GM18873 (cell line): ENCODE results near the gene TRERF1.
"Not testable (repeated sequence)": the region's sequence is repeated elsewhere in the genome, so short reads cannot be mapped to it uniquely, and the experiment has no call there.

Experiments used
- ATAC-seq: cut with Tn5 transposase; IDR thresholded peaks from one replicate; pipeline ENCODE4 v1.9.1; 2021; ENCODE audit warnings: mild to moderate bottlenecking, moderate library complexity, moderate number of reproducible peaks; ENCODE audit not compliant: unreplicated experiment, low FRiP score

The TRERF1 gene

GRCh38 chr6:42451333-42452170 lies at the start of gene TRERF1:
Gene TRERF1, minus strand, starts transcription at chr6:42451926. Its CDS starts 182,336 bp downstream, at chr6:42269590.
- ATAC-seq = no peak

GRCh38 chr6:42498473-42499128 lies 46.9 kb upstream of the TRERF1 start:
- ATAC-seq = no peak

- no peak for ATAC-seq
Observed at GRCh38 chr6:42493914-42494539, 42.3 kb upstream of the TRERF1 start.

GRCh38 chr6:42488129-42488528 lies 36.4 kb upstream of the TRERF1 start:
- no peak for ATAC-seq

- no peak for ATAC-seq
Observed at GRCh38 chr6:42484261-42484660, 32.5 kb upstream of the TRERF1 start.

GRCh38 chr6:42482174-42482573 lies 30.4 kb upstream of the TRERF1 start:
- no peak for ATAC-seq

GRCh38 chr6:42471714-42472113 lies 20.0 kb upstream of the TRERF1 start:
- ATAC-seq = no peak

- no peak for ATAC-seq
Observed at GRCh38 chr6:42471142-42471541, 19.4 kb upstream of the TRERF1 start.

- ATAC-seq = no peak
Observed at GRCh38 chr6:42468273-42468672, 16.5 kb upstream of the TRERF1 start.

GRCh38 chr6:42467651-42468050 lies 15.9 kb upstream of the TRERF1 start:
- ATAC-seq = no peak

- ATAC-seq = not testable (repeated sequence)
Observed at GRCh38 chr6:42466470-42466869, 14.7 kb upstream of the TRERF1 start.

- no peak for ATAC-seq
Observed at GRCh38 chr6:42462474-42462972, 10.8 kb upstream of the TRERF1 start.

GRCh38 chr6:42460883-42461282 lies 9.2 kb upstream of the TRERF1 start:
- ATAC-seq = no peak

GRCh38 chr6:42459888-42460287 lies 8.2 kb upstream of the TRERF1 start:
- ATAC-seq = no peak

GRCh38 chr6:42454428-42454791 lies 2.7 kb upstream of the TRERF1 start:
- ATAC-seq = no peak

- ATAC-seq = no peak
Observed at GRCh38 chr6:42453654-42454427, 2.1 kb upstream of the TRERF1 start.

GRCh38 chr6:42453031-42453653 lies 1.4 kb upstream of the TRERF1 start:
- ATAC-seq = peak; percentile 45

GRCh38 chr6:42452171-42453030 lies 675 bp upstream of the TRERF1 start:
- peak; percentile 24 for ATAC-seq
